GM21390 (cell line): ENCODE measurements around the gene SLC16A1.
A peak's percentile ranks its signal among the peaks of the same experiment; 100 is the strongest.
"Not testable (repeated sequence)": the region's sequence is repeated elsewhere in the genome, so short reads cannot be mapped to it uniquely, and the experiment has no call there.

Experiments used
- ATAC-seq: cut with Tn5 transposase; IDR thresholded peaks from one replicate; pipeline ENCODE4 v1.9.1; 2021; ENCODE audit not compliant: unreplicated experiment

SLC16A1 gene

GRCh38 chr1:112955773-112956543, at the start of gene SLC16A1:
TSS of gene SLC16A1 (minus strand) at chr1:112956196. CDS start at chr1:112929308, 26,888 bp downstream.
- ATAC-seq, result peak; percentile 68

- no peak for ATAC-seq
Observed at GRCh38 chr1:113003751-113004690, 48.0 kb upstream of the SLC16A1 start.

GRCh38 chr1:113002297-113002696, 46.3 kb upstream of the SLC16A1 start:
- no peak for ATAC-seq

- no peak for ATAC-seq
Observed at GRCh38 chr1:112998592-112999235, 42.7 kb upstream of the SLC16A1 start.

GRCh38 chr1:112997781-112998180, 41.8 kb upstream of the SLC16A1 start:
- no peak for ATAC-seq

- no peak for ATAC-seq
Observed at GRCh38 chr1:112995890-112996289, 39.9 kb upstream of the SLC16A1 start.

- ATAC-seq, result not testable (repeated sequence)
Observed at GRCh38 chr1:112995021-112995420, 39.0 kb upstream of the SLC16A1 start.

- ATAC-seq, result no peak
Observed at GRCh38 chr1:112992780-112993179, 36.8 kb upstream of the SLC16A1 start.

- no peak for ATAC-seq
Observed at GRCh38 chr1:112991402-112992120, 35.6 kb upstream of the SLC16A1 start.

- ATAC-seq, result no peak
Observed at GRCh38 chr1:112990271-112990670, 34.3 kb upstream of the SLC16A1 start.

GRCh38 chr1:112988367-112988766, 32.4 kb upstream of the SLC16A1 start:
- ATAC-seq, result no peak

- ATAC-seq, result no peak
Observed at GRCh38 chr1:112985123-112985522, 29.1 kb upstream of the SLC16A1 start.

- no peak for ATAC-seq
Observed at GRCh38 chr1:112983537-112984131, 27.6 kb upstream of the SLC16A1 start.

- ATAC-seq, result no peak
Observed at GRCh38 chr1:112982853-112983536, 27.0 kb upstream of the SLC16A1 start.

- ATAC-seq, result no peak
Observed at GRCh38 chr1:112982328-112982727, 26.3 kb upstream of the SLC16A1 start.

- not testable (repeated sequence) for ATAC-seq
Observed at GRCh38 chr1:112981834-112982233, 25.8 kb upstream of the SLC16A1 start.

GRCh38 chr1:112981426-112981825, 25.4 kb upstream of the SLC16A1 start:
- ATAC-seq, result no peak

- no peak for ATAC-seq
Observed at GRCh38 chr1:112975336-112975735, 19.3 kb upstream of the SLC16A1 start.

- ATAC-seq, result no peak
Observed at GRCh38 chr1:112974646-112975045, 18.6 kb upstream of the SLC16A1 start.

- no peak for ATAC-seq
Observed at GRCh38 chr1:112973788-112974187, 17.8 kb upstream of the SLC16A1 start.
